Muscle layer of duodenum (tissue), 2 donors: ENCODE measurements around the gene CKS1B.

Experiments
- H3K27ac ChIP-seq: one replicate; pipeline ENCODE4 v1.7.0; 2013; ENCODE audit warnings: mild to moderate bottlenecking, low read length
- H3K27me3 ChIP-seq: one replicate; pipeline ENCODE4 v1.7.0; 2013; ENCODE audit warnings: low read depth, mild to moderate bottlenecking, control low read depth, low read length
- H3K36me3 ChIP-seq, 2 donors: one replicate each; pipeline ENCODE4 v1.7.0; 2013; ENCODE audit warnings: low read length in 2 of 2, control low read depth in 1 of 2, mild to moderate bottlenecking in 1 of 2; ENCODE audit not compliant: insufficient read depth in 2 of 2, control insufficient read depth in 1 of 2
- H3K4me1 ChIP-seq, 2 donors: one replicate each; pipeline ENCODE4 v1.7.0; 2013; ENCODE audit warnings: low read length in 2 of 2, mild to moderate bottlenecking in 2 of 2, control low read depth in 1 of 2, moderate library complexity in 1 of 2; ENCODE audit not compliant: insufficient read depth in 2 of 2, control insufficient read depth in 1 of 2
- H3K4me3 ChIP-seq, 2 donors: one replicate each; pipeline ENCODE4 v1.7.0; 2013; ENCODE audit warnings: low read length in 2 of 2, low read depth in 1 of 2, mild to moderate bottlenecking in 1 of 2
- H3K9me3 ChIP-seq, 2 donors: one replicate each; pipeline ENCODE4 v1.7.0; 2013; ENCODE audit warnings: low read length in 2 of 2, control low read depth in 1 of 2, mild to moderate bottlenecking in 1 of 2; ENCODE audit not compliant: control insufficient read depth in 1 of 2
- donor health status: healthy.

CKS1B gene

DNA sequence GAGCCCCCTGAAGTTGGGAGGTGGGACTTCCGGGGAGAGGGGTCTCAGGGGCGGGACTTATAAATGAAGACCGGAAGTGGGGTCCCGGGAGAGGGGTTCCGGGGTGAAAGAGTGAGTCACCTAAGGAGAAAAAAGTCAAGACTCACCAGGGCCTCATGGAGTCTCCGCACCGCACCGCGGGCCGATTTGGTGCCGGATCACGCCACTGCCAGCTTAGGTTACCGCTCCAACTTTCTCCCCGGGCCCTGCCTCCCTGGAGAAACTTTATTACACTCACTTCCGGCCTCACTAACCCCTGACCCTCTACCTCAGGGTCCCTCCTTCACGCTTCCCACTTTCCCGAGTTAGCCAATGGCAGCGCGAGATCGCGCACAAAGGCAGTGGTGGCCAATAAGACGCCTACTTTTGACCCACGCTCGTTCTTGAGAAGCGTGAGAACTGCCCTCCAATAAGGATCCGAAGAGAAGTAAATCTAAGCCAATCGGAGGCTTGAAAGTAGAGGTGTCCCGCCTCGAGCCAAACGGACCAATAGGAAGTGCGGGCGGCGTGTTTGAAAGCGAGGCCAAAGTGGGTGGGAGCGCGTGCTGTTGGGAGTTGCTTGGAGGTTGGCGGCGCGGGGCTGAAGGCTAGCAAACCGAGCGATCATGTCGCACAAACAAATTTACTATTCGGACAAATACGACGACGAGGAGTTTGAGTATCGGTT is at the start of gene CKS1B:
CKS1B (plus strand) TSS at position 580 of the 706 bp plus-strand sequence; CDS start at position 645, 65 bp downstream.
- Histone ChIP-seq H3K36me3 (peaks cover 4 to 11% of the 10 kb centered on the region in 2 donors), H3K9me3 (no peaks in the 10 kb centered on the region), H3K27me3 (no peaks in the 10 kb centered on the region), H3K4me3 (peak within 1 kb of the TSS; percentile 83 to 85), H3K4me1 (peaks cover 23 to 39% of the 10 kb centered on the region in 2 donors), H3K27ac (peak within 1 kb of the TSS; percentile 95)

DNA sequence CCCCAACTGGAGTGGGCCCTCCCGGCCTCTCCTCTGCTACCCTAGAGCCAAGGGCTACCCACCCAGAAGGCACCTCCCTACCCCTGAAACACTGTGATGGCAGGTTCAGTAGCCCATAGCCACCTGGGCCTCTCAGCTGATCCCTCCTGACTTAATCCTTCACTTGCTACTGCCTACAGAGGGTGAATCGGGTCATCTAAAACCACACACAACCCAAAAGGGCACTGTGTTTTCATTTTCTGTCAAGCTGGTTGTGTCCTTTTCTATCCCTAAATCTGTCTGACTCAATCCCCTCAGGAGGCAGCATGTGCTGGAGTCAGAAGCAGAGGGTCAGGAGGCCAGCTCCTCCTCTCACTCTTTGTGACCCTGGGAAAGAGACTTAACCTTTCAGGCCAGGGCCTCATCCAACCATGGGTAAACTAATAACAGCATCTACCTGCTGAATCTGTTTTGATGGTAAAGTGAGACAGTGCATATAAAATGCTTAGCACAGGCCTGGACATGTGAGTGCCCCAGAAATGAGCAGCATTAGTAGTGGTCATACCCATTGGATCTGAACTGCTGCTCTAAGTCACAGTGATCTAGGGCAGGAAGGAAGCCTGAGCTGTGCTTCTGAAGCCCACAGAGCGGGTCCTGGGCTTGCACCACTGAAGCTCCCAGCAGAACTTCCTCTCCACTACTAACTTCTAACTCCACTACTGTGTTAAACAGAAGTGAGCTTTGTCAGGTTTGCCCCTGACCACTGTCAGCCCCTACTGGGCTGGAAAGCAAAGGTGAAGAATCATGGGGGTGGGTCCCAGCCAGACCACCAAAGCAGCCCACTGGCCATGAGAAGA is 48.9 kb upstream of the CKS1B start:
- Histone ChIP-seq H3K4me3 (no peak overlapping the region), H3K36me3 (peaks cover 48 to 62% of the 10 kb centered on the region in 2 donors), H3K27ac (no peak overlapping the region), H3K9me3 (no peaks in the 10 kb centered on the region), H3K27me3 (no peaks in the 10 kb centered on the region), H3K4me1 (no peaks in the 10 kb centered on the region)

DNA sequence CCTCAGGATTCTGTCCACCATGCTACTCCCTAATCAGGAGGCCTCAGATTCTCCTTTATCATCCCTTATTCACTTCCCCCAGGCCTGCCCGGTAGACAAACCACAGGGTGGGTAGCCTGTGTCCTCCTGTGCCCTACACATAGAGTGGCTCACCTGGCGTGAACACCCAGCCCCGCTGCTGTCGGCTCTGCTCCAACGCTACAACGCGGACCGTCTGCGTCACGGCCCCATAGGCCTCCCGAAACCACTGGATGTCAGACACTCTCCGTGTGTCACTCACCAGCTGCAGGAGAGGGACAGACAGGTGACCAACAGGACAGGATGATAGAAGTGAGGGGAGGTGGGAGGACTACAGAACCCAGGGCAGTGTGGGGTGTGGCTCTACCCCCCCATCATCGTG is 48.3 kb upstream of the CKS1B start:
- no peaks in the 10 kb centered on the region for H3K9me3 ChIP-seq
- H3K36me3 ChIP-seq: peaks cover 48 to 66% of the 10 kb centered on the region in 2 donors
- H3K27me3 ChIP-seq: no peaks in the 10 kb centered on the region
- H3K4me1 ChIP-seq: no peaks in the 10 kb centered on the region
- H3K4me3 ChIP-seq: no peak overlapping the region
- H3K27ac ChIP-seq: no peak overlapping the region

DNA sequence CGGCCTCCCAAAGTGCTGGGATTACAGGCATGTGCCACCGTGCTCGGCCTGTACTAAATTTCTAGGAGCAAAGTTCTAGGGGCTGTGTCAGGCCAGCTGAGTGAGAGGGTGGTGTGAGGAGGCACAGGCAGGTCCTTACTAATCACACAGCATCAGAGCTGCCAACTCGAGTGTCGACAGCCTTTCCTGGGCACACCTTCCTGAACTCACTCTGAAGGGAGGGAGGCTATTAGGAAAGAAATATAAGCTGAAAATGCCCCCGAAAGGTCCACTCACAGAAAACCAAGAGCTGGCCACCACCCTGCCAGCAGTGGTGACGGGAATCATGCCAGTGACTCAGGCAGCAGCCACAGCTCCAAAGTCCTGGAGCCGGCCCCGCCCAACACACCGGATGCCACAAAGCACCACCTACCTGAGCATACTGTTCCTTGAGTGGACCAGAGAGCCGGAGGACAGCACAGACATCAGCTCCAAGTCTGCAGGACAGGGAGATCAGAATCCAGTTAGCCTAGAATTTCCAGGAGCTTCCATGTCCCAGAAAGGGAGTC is 42.5 kb upstream of the CKS1B start:
- peak overlapping the region; percentile 70 for H3K27ac ChIP-seq
- peaks cover 17 to 33% of the 10 kb centered on the region in 2 donors for H3K36me3 ChIP-seq
- H3K4me1 ChIP-seq: peaks cover 0 to 9% of the 10 kb centered on the region in 2 donors
- no peaks in the 10 kb centered on the region for H3K27me3 ChIP-seq
- no peak overlapping the region for H3K4me3 ChIP-seq
- no peaks in the 10 kb centered on the region for H3K9me3 ChIP-seq

DNA sequence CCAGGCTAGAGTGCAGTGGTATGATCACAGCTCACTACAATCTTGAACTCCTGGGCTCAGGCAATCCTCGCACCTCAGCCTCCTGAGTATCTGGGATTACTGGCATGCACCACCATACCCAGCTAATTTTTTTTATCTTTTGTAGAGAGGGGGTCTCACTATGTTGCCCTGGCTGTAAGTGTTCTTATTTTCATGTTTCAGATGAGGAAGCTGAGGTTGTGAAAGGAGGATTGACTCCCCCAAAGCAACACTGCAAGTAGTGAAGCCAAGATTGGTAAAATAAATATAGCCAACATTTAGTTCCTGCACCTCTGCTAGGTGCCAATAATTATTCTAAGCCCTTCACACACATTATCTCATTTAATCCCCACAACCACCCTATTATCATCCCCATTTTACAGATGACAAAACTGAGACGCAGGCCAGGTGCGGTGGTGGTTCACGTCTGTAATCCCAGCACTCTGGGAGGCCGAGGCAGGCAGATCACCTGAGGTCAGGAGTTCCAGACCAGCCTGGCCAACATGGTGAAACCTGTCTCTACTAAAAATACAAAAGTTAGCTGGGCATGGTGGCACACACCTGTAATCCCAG is 40.0 kb upstream of the CKS1B start:
- Histone ChIP-seq H3K36me3 (peaks cover 6 to 25% of the 10 kb centered on the region in 2 donors), H3K27ac (no peak overlapping the region), H3K9me3 (no peaks in the 10 kb centered on the region), H3K4me3 (no peak overlapping the region), H3K27me3 (no peaks in the 10 kb centered on the region), H3K4me1 (peaks cover 0 to 9% of the 10 kb centered on the region in 2 donors)

DNA sequence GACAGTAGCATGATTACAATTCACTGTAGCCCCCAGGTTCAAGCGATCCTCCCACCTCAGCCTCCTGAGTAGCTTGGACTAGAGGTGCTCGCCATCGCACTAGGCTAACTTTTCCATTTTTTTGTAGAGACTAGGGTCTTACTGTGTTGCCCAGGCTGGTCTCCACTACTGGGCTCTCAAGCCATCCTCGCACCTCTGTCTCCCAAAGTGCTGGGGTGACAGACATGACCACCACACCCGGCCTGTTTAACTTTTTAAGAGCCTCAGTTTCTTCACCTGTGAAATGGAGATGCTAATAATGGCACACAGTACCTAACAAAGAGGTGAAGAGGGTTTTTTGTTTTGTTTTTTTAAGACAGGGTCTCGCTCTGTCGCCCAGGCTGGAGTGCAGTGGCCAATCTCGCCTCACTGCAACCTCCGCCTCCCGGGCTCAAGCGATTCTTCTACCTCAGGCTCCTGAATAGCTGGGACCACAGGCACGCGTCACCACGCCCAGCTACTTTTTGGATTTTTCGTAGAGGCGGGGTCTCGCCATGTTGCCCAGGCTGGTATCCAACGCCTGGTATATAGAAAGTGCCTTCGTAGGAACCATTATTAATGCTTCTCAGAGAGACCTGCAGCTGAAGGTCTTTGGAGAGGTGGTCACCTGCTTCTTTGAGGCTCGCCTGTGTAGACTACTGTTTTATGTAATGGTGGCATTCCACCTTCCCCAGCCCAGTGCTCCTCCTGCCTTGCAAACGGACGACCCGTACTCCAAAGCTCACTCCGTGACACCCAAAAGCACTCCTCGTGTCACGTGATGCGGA is 38.5 kb upstream of the CKS1B start:
- no peaks in the 10 kb centered on the region for H3K9me3 ChIP-seq
- H3K4me3 ChIP-seq: peak overlapping the region; percentile 64 to 83
- no peaks in the 10 kb centered on the region for H3K27me3 ChIP-seq
- H3K36me3 ChIP-seq: peaks cover 0 to 19% of the 10 kb centered on the region in 2 donors
- peak overlapping the region; percentile 95 for H3K27ac ChIP-seq
- peaks cover 0 to 9% of the 10 kb centered on the region in 2 donors for H3K4me1 ChIP-seq

DNA sequence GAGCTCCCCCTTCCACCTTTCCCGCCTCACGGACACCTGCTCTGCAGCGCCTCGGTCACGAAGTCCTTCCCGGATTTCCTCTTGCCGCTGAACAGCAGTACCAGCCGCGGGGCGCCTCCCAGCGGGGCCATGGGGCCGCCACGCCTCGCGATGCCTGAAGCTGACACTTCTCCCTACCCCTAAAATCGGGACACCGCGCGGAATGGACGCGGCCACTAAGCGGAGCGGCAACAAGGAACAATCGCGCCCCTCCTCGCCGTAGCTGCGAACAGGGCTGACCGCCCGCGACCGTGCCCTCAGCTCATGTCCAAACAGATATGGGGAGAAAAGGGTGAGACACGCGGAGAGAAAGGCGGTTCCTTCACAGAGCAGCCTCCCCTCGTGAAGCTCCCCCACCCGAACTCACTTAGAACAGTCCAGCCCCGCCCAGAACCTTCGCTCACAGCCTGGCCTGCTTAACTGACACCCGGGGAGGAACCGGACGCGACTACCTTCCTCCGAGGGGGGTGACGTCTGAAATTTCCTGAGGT is 37.9 kb upstream of the CKS1B start, which contains the start of gene PMVK:
PMVK (minus strand) TSS at position 165 of the 530 bp plus-strand sequence; CDS start at position 131, 34 bp downstream.
- Histone ChIP-seq H3K4me3 (peak within 1 kb of the TSS; percentile 64 to 83), H3K27ac (peak within 1 kb of the TSS; percentile 95), H3K4me1 (peaks cover 1 to 13% of the 10 kb centered on the region in 2 donors), H3K9me3 (no peaks in the 10 kb centered on the region), H3K36me3 (peaks cover 0 to 17% of the 10 kb centered on the region in 2 donors), H3K27me3 (no peaks in the 10 kb centered on the region)

DNA sequence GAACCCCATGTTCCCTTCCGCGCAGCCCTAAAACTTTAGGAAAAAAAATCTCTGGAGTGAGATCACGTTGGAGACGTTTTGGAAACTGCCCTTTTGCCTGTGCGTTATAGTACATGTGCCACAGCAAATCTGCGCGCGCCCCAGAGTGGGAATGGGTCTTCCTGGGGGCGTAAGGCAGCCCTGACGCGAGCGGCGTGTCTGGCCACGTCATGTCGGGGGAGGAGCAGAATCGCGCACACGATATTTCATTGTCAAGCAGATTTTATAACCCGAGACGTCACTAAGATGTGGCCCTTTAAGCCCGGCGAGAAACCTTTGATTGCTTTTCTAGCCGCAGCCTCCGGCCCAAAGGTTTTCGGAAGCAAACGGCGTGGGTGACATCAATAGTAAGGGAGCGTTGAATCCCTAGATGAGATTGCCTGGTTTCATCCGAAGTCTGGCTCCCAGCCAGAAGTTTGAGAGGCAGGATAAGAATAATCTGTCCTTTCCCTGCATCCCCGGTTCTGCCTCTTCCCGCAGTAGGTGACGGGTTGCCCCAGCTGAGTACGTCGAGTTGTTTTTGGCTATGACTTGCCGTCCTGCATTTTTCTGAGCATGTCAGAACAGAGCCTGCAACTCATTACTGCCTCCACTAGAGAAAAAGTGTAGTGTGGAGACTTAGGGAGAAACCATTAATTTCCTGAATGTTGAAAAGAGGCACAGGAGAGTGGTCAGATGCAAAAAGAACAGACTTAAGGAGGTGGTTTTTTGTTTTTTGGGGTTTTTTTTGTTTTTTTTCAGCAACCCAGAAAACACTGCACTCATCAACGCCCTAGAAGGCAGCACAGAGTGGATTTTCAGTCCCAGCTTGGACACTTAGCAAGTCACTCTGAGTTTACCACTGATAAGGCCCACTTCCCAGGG is 37.1 kb upstream of the CKS1B start:
- no peaks in the 10 kb centered on the region for H3K9me3 ChIP-seq
- peaks cover 0 to 12% of the 10 kb centered on the region in 2 donors for H3K36me3 ChIP-seq
- no peaks in the 10 kb centered on the region for H3K27me3 ChIP-seq
- H3K4me1 ChIP-seq: peaks cover 8 to 17% of the 10 kb centered on the region in 2 donors
- H3K27ac ChIP-seq: peak overlapping the region; percentile 95
- H3K4me3 ChIP-seq: peak overlapping the region; percentile 64 to 83

DNA sequence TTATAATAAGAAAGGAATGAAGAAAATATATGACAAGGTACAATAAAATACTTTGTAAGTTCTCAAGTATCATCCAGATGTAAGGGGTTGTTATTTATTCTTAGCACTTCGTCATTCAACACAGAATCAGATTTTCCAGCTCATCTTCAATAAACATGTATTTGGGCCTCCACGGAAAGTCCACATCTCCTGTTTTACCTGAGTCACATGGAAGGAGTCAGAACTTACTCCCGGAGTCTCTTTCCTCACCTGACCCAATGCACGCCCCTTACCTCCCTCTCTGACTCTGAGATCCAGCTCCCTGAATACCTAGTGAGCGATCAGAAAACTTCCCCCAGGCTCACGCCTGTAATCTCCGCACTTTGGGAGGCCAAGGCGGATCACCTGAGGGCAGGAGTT is 36.5 kb upstream of the CKS1B start:
- Histone ChIP-seq H3K4me3 (peak overlapping the region; percentile 64 to 83), H3K9me3 (no peaks in the 10 kb centered on the region), H3K27ac (peak overlapping the region; percentile 95), H3K27me3 (no peaks in the 10 kb centered on the region), H3K4me1 (peaks cover 9 to 22% of the 10 kb centered on the region in 2 donors), H3K36me3 (peaks cover 0 to 12% of the 10 kb centered on the region in 2 donors)
